NOMO-1 treated with DMSO at 0.1 percent for 48 hours (cell line): ENCODE data around the gene MPL.

ENCODE experiments used
- DNase-seq: peaks from one replicate; lab custom pipeline; 2025; ENCODE audit not compliant: unreplicated experiment; lab: John Stamatoyannopoulos, UW

Gene MPL

GRCh38 chr1:43337588-43337987 lies at the start of gene MPL:
Gene MPL (plus strand): TSS chr1:43337818. CDS start chr1:43337849, 31 bp downstream.
- DNase-seq = no peak

- DNase-seq = no peak
Measured at GRCh38 chr1:43288058-43288784, 49.4 kb upstream of the MPL start.

- no peak for DNase-seq
Measured at GRCh38 chr1:43288785-43289706, 48.6 kb upstream of the MPL start.

- DNase-seq = no peak
Measured at GRCh38 chr1:43292216-43292615, 45.4 kb upstream of the MPL start.

GRCh38 chr1:43292679-43293078 lies 44.9 kb upstream of the MPL start:
- DNase-seq = no peak

- no peak for DNase-seq
Measured at GRCh38 chr1:43293176-43293575, 44.4 kb upstream of the MPL start.

- no peak for DNase-seq
Measured at GRCh38 chr1:43293896-43294760, 43.5 kb upstream of the MPL start.

DNA sequence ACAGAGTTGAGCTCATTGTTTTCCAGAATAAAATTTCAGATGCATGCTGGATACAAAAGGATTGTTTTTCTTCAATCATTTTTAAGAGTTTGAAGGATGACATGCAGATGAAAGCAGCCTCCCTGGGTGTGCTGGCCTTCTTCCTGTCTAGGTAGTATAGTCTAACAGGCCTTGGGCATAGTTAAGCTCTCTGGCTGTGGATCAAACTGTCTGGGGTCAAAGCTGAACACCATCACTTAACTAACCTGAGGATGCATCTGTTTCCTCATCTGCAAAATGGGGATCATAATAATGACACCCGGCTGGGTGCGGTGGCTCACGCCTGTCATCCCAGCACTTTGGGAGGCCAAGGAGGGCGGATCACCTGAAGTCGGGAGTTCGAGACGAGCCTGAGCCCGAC lies 42.9 kb upstream of the MPL start:
- DNase-seq = no peak

- DNase-seq = no peak
Measured at GRCh38 chr1:43296207-43296606, 41.4 kb upstream of the MPL start.

DNA sequence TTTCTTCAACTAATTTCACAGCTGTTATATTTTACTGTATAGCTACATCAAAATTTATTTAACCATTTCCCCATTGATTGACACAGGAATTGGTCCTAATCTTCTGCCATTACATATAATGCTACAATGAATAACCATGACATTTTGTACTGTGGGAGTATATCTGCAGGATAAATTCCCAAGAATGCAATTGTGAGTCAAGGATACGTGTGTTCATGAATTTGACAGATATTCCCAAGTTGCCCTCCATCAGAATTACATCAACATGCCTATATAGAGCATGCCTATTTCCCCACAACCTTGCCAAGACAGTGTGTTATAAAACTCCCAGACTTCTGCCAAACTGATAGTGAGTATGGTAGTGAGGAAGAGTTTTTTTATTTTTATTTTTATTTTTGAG lies 39.6 kb upstream of the MPL start:
- DNase-seq = no peak

- no peak for DNase-seq
Measured at GRCh38 chr1:43299101-43299500, 38.5 kb upstream of the MPL start.

DNA sequence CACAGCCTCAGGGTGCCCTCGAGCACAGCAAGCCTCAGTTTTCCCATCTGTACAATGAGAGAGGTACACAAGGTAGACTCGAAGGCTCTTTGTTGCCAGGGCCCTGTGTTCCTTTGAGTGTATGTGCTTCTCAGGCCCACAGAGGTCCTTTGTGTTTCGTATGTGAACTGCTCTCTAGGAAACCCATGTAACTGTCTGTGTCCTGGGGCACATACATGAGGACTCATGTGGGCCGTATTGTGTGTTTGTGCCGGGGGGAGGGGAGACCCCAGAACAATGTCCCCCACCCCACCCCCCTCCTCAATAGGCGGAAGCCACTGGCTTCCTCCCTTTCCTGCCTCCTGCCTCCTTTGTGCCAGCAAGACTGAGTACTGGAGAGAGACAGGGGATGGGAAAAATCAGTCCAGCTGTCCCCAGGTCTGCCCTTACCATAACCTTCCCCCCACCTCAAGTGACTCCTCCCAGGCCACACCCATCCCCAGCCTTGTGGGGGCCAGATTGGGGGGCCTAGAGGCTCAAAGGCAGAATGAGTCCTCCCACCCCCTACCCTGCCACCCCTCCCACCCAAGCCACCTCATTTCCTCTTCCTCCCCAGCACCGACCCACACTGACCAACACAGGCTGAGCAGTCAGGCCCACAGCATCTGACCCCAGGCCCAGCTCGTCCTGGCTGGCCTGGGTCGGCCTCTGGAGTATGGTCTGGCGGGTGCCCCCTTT lies 37.1 kb upstream of the MPL start, which contains the start of gene TIE1:
TIE1 (plus strand) TSS at position 605 of the 717 bp plus-strand sequence; CDS start at position 695, 90 bp downstream.
- no peak for DNase-seq

DNA sequence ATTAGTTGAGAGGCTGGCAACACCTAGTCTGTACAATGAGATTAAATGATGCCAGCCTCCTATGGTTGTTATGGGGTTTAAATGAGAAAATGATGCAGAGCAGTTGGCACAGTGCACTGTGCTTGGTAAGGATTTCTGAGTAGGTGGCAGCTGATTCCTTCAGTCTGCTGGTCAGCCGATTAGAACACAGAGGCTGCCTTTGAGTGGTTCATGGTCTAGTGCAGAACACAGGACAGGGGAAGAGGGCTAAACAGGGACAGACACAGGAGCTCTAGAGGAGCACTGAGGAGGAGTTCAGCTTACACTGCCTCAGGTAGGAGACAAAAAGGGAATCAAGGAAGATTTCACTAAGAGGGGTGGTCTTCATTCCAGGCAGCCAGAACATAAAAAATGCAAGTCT lies 35.4 kb upstream of the MPL start:
- DNase-seq = no peak

GRCh38 chr1:43302721-43303470 lies 34.7 kb upstream of the MPL start:
- DNase-seq = no peak

DNA sequence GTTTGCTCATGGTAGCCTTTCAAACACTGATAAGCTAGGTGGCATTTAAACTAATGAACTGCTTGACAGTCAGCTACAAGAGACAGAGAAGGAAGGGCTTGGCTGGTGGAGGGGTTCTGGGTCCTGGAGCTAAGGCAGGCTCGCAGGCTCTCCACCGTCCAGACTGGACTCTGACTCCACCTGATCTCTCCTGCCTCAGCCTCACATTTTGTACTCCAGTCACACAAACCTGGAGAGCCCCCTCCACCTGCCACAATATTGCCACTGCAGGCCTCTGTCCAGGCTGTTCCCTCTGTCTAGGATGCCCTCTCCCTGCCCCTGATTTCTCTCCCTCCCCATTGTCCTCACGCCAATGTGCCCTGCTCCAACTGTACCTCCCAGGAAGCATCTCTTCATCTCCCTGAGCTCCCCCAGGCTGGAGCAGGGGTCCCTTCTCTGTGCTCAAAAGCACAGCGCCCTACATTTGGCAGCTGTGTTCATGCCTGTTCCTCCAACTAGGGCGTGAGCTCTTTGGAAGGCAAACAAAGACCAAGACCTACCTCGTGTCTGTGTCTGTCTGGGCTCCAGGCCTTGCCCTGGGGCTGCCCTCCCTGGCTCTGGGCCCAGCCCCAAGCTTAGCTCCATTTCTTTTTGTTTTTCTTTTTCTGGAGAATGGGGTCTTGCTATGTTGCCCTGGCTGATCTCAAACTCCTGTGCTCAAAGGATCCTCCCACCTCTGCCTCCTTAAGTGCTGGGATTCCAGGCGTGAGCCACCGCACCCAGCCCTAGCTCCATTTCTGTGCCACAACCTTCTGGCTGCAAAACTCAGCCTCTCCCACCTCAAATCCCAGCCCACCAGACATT lies 33.9 kb upstream of the MPL start:
- no peak for DNase-seq

DNA sequence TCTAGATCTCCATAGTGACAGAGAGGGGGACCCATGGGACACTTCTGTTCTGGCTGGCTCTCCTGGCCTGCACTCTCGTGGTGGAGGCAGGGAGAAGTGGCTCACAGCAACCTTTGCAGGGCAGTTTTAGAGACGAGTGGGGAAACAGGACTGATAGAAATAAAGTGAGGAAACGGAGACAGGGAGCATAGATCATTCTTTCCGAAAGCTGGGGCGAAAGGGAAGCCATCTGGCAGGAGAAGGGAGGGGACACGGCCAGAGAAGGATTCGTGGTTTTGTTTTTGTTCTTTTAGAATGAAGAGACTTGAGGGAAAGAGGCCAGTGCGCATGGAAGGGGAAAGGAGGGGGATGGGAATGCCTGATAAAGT lies 33.3 kb upstream of the MPL start:
- no peak for DNase-seq

GRCh38 chr1:43304771-43305300 lies 32.8 kb upstream of the MPL start:
- DNase-seq = no peak

- no peak for DNase-seq
Measured at GRCh38 chr1:43305461-43305860, 32.2 kb upstream of the MPL start.
